IPS-18a (cell line): ENCODE measurements around the gene TEPSIN.

Source experiments
- H3K27ac ChIP-seq: one replicate; pipeline ENCODE4 v1.5.1; 2013; ENCODE audit warnings: low read length
- H3K27me3 ChIP-seq: one replicate; pipeline ENCODE4 v1.6.1; 2013; ENCODE audit warnings: mild to moderate bottlenecking, low read length; ENCODE audit not compliant: control insufficient read depth, insufficient read depth
- H3K36me3 ChIP-seq: one replicate; pipeline ENCODE4 v1.6.1; 2013; ENCODE audit warnings: low read depth, low read length; ENCODE audit not compliant: control insufficient read depth
- H3K4me1 ChIP-seq: one replicate; pipeline ENCODE4 v1.6.1; 2013; ENCODE audit warnings: low read depth, low read length; ENCODE audit not compliant: control insufficient read depth
- H3K4me3 ChIP-seq: one replicate; pipeline ENCODE4 v1.5.1; 2013; ENCODE audit warnings: low read length
- H3K9ac ChIP-seq: one replicate; pipeline ENCODE4 v1.6.1; 2013; ENCODE audit warnings: mild to moderate bottlenecking, low read length, moderate library complexity
- H3K9me3 ChIP-seq: one replicate; pipeline ENCODE4 v1.6.1; 2013; ENCODE audit warnings: low read depth, low read length; ENCODE audit not compliant: control insufficient read depth

TEPSIN gene

DNA sequence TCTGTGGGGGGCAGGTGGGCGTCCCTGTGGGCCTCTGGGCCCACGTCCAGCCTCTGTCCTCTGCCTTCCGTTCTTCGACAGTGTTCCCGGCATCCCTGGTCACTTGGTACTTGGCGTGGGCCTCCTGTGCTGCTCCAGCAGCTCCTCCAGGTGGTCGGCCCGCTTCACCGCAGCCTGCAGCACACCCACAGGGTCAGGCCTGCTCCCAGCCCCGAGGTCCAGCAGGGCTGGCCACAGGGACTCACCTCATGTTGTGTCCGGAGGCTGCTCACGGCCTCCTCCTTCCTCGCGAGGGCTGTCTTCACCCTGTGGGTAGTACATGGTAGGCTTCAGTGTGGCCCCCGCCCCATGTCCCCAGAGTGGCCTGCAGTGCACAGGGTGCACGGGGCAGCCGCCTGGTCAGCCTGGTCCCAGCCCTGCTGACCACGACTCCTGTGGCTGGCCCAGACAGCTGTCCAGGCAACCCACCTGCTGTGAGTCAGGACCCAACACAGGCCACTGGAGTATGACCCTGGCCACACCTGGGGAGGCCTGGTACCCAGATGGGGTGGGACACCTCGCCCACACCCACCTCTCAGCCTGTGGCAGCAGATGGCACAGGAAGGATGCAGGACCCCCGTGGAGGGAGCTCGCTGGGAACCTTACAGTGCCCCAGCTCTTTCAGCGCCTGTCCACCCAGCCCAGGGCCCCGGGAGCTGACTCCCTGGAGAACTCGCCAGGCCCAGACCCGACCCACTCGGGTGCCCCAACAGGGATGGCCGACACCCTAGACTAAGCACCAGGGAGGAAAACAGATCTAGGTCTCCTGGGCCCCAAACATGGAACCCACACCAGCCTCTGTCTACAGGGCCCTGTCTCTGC is 49.0 kb downstream of the TEPSIN start:
- H3K9me3 ChIP-seq, result no peaks in the 10 kb centered on the region
- H3K36me3 ChIP-seq, result peaks cover 3% of the 10 kb centered on the region
- H3K27ac ChIP-seq, result no peak overlapping the region
- no peak overlapping the region for H3K9ac ChIP-seq
- no peaks in the 10 kb centered on the region for H3K27me3 ChIP-seq
- no peak overlapping the region for H3K4me3 ChIP-seq
- no peaks in the 10 kb centered on the region for H3K4me1 ChIP-seq

DNA sequence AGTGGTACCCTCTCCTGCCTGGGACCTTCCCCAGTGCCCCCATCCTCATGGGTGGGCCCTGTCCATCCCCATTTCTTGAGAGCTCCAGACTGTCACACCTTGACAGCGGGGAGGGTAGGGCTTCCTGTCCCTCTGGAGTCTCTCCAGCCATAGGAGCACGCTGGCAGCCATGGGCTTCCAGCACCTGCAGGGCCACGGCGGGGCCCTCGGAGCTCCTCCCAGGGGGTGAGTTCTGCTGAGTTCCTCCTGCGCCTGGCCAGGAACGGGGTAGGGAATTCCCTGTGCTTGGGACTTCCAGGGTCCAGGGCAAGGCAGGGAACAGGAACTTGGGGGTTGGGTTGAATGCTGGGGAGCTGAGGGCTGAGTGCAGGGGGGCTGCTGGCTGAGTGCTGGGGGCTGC is 49.8 kb downstream of the TEPSIN start:
- Histone ChIP-seq H3K4me1 (no peaks in the 10 kb centered on the region), H3K9ac (no peak overlapping the region), H3K9me3 (no peaks in the 10 kb centered on the region), H3K27me3 (no peaks in the 10 kb centered on the region), H3K36me3 (peaks cover 3% of the 10 kb centered on the region), H3K27ac (no peak overlapping the region), H3K4me3 (no peak overlapping the region)

DNA sequence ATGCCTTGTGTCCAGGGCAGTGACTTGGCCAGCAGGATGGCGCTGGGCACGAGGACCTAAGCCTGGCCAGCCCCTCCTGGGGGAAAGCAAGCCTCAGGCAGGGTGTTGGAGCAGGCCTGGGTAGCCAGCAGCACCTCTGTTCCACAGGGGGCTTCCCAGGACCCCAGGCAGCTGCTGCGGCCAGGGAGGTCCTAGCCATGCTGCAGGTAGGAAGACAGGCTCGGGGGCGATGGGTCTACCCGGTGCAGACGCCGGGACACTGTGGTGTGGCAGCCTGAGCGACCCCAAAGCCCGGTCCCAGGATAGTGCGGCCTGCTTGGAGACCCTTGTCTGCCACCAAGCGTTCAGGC is 50.4 kb downstream of the TEPSIN start:
- Histone ChIP-seq H3K9me3 (no peaks in the 10 kb centered on the region), H3K36me3 (peaks cover 3% of the 10 kb centered on the region), H3K4me3 (no peak overlapping the region), H3K27me3 (no peaks in the 10 kb centered on the region), H3K4me1 (no peaks in the 10 kb centered on the region), H3K27ac (no peak overlapping the region), H3K9ac (no peak overlapping the region)

DNA sequence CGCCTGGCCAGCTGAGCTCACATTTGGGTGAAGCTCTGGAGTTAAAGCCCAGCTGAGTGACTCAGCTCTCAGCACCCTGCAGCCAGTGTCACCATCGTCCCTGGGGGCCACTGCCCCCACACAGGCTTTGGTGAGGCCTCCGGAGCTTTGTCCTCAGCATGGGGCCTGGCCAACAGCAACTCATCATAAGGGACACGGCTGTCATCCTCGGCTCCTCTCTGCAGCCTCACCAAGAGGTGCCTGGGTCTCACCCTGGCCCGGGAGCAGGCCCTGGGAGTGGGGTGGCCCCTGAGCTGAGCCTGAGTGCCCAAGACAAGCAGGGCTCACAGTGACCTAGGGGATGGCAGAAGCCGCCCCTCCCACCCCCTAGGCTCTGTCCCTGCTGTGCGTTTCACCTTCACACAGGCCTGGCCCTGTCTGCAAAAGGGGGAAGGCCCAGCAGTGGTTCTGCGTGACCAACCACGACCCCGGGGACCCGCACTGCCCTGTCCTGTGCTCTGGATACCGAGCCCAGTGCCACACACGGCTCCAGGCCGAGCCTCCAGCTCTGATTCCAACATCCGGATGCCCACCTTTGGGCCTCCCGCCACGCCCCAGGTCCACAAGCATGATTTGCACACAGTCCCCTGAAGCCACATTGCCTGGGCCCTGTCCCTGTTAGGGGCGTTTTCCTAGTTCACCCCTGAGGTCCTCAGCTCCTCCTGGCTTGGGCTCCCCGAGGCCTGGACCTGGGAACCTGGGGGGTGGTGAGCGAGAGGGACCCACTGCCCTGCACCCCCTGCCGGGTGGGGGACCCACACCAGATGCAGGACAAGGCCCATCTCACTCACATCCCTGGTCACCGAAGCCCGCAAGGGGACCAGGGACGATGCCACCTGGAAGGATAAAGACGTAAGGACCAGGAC is 51.0 kb downstream of the TEPSIN start:
- Histone ChIP-seq H3K9me3 (no peaks in the 10 kb centered on the region), H3K4me1 (no peaks in the 10 kb centered on the region), H3K9ac (no peak overlapping the region), H3K36me3 (peaks cover 3% of the 10 kb centered on the region), H3K27me3 (no peaks in the 10 kb centered on the region), H3K4me3 (no peak overlapping the region), H3K27ac (no peak overlapping the region)

DNA sequence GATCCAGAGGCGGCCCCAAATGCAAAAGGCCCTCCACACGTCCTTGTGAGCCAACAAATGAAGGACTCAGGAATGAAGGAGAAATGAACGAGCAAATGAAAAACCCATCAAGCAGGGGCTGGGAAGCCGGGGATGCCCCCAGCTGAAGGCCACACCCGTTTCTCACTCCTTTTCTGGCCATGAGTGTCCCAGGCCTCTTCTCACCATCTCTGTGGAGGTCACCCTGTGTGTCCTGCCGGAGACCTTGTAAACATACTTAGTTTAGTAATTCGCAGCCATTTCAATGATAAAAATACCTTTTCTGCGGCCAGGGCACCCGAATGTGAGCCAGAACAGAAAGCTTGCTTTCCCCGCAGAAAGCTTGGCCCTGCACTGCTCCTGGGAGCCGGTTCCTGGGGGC is 51.7 kb downstream of the TEPSIN start:
- Histone ChIP-seq H3K27me3 (no peaks in the 10 kb centered on the region), H3K9me3 (no peaks in the 10 kb centered on the region), H3K4me1 (no peaks in the 10 kb centered on the region), H3K4me3 (no peak overlapping the region), H3K36me3 (peaks cover 3% of the 10 kb centered on the region), H3K9ac (no peak overlapping the region), H3K27ac (no peak overlapping the region)

DNA sequence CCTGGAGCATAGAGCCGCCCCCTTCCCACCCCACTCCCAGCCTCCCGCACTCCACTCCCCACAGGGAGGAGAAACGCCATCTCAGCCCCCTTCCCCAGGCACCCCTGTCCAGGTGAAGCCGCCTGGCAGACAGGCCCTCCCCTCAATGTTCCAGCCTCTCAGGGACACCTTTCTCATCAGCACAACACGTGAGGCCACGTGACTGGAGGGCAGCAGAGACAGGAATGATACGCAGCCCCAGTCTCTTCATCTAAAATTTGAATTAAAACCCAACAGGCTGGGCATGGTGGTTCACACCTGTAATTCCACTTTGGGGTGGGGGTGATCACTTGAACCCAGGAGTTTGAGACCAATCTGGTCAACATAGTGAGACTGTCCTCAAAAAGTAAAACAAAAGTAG is 52.7 kb downstream of the TEPSIN start:
- H3K4me3 ChIP-seq, result no peak overlapping the region
- H3K27me3 ChIP-seq, result no peaks in the 10 kb centered on the region
- no peak overlapping the region for H3K9ac ChIP-seq
- no peaks in the 10 kb centered on the region for H3K9me3 ChIP-seq
- H3K27ac ChIP-seq, result no peak overlapping the region
- no peaks in the 10 kb centered on the region for H3K4me1 ChIP-seq
- H3K36me3 ChIP-seq, result peaks cover 3% of the 10 kb centered on the region

DNA sequence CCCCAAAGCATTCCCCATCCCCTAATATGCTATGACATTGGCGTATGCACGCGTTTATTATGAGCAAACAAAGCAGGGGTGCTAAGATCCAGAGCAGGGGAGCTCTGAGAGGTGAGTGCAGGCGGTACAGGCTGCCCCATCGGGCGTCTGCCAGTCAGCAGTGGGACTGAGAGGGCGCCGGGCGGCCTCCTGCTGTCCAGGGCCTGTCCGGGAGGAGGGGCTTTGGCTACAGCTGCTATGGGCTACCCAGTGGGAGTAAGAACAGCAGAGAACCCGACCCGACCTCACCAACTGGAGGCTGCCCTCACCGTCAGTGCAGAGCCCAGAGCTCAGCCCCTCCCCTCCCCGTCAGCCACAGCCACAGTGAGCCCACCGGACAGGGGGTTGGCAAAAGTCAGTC is 54.3 kb downstream of the TEPSIN start:
- no peaks in the 10 kb centered on the region for H3K9me3 ChIP-seq
- no peaks in the 10 kb centered on the region for H3K4me1 ChIP-seq
- no peaks in the 10 kb centered on the region for H3K27me3 ChIP-seq
- no peak overlapping the region for H3K4me3 ChIP-seq
- H3K9ac ChIP-seq, result no peak overlapping the region
- peaks cover 3% of the 10 kb centered on the region for H3K36me3 ChIP-seq
- no peak overlapping the region for H3K27ac ChIP-seq

DNA sequence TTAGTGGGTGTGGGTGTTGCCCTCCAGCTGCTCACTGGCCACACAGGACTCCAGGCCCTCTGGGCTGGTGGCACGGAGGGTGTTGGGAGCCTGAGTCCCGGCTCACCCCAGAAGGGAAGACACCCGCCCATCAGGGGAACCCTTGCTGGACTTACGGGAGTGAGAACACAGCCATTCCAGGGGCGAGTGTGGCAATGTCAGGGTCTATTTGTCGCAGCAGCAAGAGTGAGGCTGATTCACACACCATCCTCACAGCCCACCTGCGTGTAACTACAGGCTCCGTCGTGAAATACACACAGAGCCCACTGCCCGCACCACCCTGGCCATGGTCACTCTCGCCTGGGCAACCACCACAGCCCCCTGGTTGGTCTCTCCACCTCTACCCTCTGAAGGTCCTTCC is 55.0 kb downstream of the TEPSIN start:
- Histone ChIP-seq H3K36me3 (peaks cover under 1% of the 10 kb centered on the region), H3K9me3 (no peaks in the 10 kb centered on the region), H3K4me3 (no peak overlapping the region), H3K9ac (no peak overlapping the region), H3K27me3 (no peaks in the 10 kb centered on the region), H3K4me1 (no peaks in the 10 kb centered on the region), H3K27ac (no peak overlapping the region)

DNA sequence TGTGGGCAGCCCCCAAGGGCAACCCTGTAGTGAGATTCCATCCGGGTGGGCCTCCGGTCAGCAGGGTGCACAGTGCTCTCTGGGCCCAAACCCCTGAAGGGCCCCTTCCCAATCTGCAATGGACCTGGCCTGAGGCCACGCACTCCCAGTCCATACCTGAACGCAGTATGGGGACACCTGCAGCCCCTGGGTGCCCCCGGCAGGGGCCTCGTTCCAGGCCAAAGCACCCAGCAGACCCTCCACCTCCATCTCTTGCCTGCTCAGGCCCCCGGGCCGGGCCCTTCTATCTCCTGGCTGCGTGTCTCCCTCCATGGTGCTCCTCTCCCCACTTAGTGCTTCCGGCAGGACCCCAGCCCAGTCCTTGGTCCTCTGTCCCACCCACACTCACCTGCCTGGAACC is 55.5 kb downstream of the TEPSIN start:
- no peaks in the 10 kb centered on the region for H3K9me3 ChIP-seq
- no peak overlapping the region for H3K9ac ChIP-seq
- no peak overlapping the region for H3K27ac ChIP-seq
- no peak overlapping the region for H3K4me3 ChIP-seq
- no peaks in the 10 kb centered on the region for H3K27me3 ChIP-seq
- H3K4me1 ChIP-seq, result no peaks in the 10 kb centered on the region
- H3K36me3 ChIP-seq, result no peaks in the 10 kb centered on the region

DNA sequence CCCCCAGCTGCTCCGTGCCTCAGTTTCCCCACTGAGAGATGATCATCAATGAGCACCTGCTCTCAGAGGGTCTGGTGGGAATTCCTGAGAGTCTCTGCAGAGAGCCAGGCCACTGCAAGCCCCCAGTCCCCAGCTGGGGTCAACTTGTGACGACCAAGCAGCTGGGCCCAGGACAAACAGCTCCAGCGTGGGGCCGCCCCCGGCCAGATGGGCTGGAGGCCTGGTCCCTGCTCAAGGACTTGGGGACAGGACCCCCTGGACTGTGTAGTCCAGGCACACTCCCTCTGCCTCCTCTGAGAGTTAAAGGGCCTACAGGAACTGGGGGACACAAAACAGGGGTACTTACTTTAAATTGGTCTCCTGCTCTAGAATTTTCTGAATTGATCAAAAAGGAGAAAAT is 56.3 kb downstream of the TEPSIN start:
- H3K4me3 ChIP-seq, result no peak overlapping the region
- H3K4me1 ChIP-seq, result no peaks in the 10 kb centered on the region
- no peak overlapping the region for H3K27ac ChIP-seq
- no peak overlapping the region for H3K9ac ChIP-seq
- H3K9me3 ChIP-seq, result no peaks in the 10 kb centered on the region
- no peaks in the 10 kb centered on the region for H3K27me3 ChIP-seq
- H3K36me3 ChIP-seq, result no peaks in the 10 kb centered on the region

DNA sequence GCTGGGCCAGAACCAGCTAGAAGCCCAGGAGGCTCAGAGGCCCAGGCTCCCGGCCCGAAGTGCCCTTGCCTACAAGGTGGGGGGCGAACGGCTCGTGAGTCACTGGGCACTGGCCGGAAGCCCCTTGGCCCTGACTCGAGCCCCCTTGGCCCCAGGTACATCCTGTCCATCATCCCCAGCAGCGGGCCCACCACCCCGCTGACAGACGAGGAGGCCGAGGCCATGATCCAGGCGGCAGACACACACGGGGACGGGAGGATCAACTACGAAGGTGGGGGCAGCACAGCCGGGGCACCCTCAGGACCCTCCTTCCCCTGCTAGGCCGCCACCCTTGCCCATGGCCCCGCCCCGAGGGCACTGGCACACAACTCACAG is 57.1 kb downstream of the TEPSIN start:
- Histone ChIP-seq H3K27ac (no peak overlapping the region), H3K27me3 (no peaks in the 10 kb centered on the region), H3K4me3 (no peak overlapping the region), H3K36me3 (no peaks in the 10 kb centered on the region), H3K9ac (no peak overlapping the region), H3K9me3 (no peaks in the 10 kb centered on the region), H3K4me1 (no peaks in the 10 kb centered on the region)
